ENCODE results near the gene TBC1D17. TPM values are rescaled to one million over a fixed set of nuclear protein-coding genes. Genes with fewer than 3 reads are reported as not detected.

TBC1D17 gene
- total RNA-seq, 4 donors from 2014 or later = 25.1 to 41.9 (median 37.3) TPM

- Histone ChIP-seq H3K4me1 (peaks cover 0 to 26% (median 6%) of the 10 kb centered on the region in 3 donors), H3K9me3 (no peaks in the 10 kb centered on the region), H3K36me3 (peaks cover 0 to 18% of the 10 kb centered on the region in 2 donors), H3K4me3 (no peak overlapping the region), H3K27ac (no peak overlapping the region), H3K27me3 (no peaks in the 10 kb centered on the region)
- 93 to 96% methylated on average over 5 to 8 of the region's 8 CpGs for WGBS, 2 donors (ENCODE audit: low coverage in 1 of 2)
- ATAC-seq = no peak
- no peak for TF ChIP-seq CTCF (IDR thresholded peaks at IDR 0.05)
Observed at GRCh38 chr19:49933643-49934042, 56.1 kb downstream of the TBC1D17 start.

DNA sequence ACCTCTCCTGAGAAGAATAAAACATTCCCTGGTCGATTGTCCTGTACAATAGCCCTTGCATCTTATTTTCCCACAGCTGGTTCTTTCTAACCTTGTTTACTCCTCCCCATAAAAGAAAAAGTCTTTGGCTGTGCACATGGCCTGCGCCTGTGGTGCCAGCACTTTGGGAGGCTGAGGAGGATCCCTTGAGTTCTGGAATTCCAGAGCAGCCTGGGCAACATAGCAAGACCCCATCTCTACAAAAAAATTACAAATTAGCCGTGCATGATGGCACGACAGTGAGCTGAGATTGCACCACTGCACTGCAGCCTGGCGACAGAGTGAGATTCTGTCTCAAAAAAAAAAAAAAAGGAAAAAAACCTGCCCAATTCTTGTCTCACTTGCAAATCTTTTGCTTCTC, 59.0 kb downstream of the TBC1D17 start:
- TF ChIP-seq POLR2A (IDR thresholded peaks at IDR 0.05) (no peak), EP300 (IDR thresholded peaks at IDR 0.05) (no peak), POLR2AphosphoS5 (IDR thresholded peaks at IDR 0.05) (no peak), CTCF (IDR thresholded peaks at IDR 0.05) (no peak)
- ATAC-seq = no peak
- Histone ChIP-seq H3K36me3 (peaks cover 0 to 14% of the 10 kb centered on the region in 2 donors), H3K27ac (no peak overlapping the region), H3K4me3 (no peak overlapping the region), H3K27me3 (peaks cover 11% of the 10 kb centered on the region), H3K9me3 (no peaks in the 10 kb centered on the region), H3K4me1 (peaks cover 0 to 9% (median 6%) of the 10 kb centered on the region in 3 donors)
- WGBS, 2 donors (ENCODE audit: low coverage in 1 of 2) = 34 to 66% methylated on average over 2 to 5 of the region's 5 CpGs

DNA sequence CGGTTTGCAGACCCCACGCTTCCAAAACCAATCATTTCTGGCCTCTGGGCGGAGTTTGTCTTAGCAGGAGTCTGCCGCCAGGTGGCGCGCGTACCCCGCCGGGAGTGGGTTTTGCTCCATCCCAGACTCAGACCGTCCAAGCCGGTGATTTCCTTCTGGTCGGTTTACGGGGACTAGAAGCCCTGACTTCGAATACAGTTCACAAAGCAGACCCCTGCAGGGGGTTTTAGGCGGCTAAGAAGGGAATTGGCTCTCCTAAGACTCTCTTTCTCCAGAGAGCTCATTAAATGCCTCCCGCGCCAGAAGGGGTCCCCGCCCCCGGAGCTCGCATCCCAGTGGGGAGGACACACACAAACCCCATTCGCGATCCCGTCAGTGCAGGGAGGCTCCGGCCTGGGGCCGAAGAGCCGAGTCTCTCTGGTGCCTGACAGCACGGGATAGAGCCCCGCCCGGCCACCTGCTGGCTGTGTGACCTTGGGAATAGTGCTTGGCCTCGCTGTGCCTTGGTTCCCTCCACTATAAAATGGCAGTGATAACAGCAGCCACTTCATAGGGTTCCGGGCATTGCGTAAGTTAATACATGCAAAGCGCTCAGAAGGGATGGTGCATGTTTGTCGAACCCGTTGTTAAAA, 60.4 kb downstream of the TBC1D17 start:
- no peak overlapping the region for H3K27ac ChIP-seq
- peak; percentile 89 for ATAC-seq
- no peak for TF ChIP-seq POLR2A (IDR thresholded peaks at IDR 0.05)
- TF ChIP-seq CTCF (IDR thresholded peaks at IDR 0.05) = peak in 3 of 4 experiments; percentile 95 to 96 (median 95)
- H3K9me3 ChIP-seq = no peaks in the 10 kb centered on the region
- H3K27me3 ChIP-seq = peaks cover 19% of the 10 kb centered on the region
- WGBS, 2 donors (ENCODE audit: low coverage in 1 of 2) = 0% methylated on average over 10 of the region's 35 CpGs; no CpG with 5 or more reads in 1 of the 2 donors
- H3K4me1 ChIP-seq = peaks cover 0 to 9% (median 6%) of the 10 kb centered on the region in 3 donors
- peak overlapping the region in 1 of 2 donors; percentile 24 for H3K4me3 ChIP-seq
- peaks cover 0 to 5% of the 10 kb centered on the region in 2 donors for H3K36me3 ChIP-seq

Small RNA genes lying within 50 kb of the gene (small RNA-seq; reads per million reads assigned to genes)
- gene MIR4749 = 0 to 0.55 (median 0.06) reads per million in 4 donors

Other genes with a start within 250 kb of the TBC1D17 start
- 100 to 1,000 TPM; 100 to 162 (median 136) TPM for gene RRAS, start 237.6 kb upstream of the TBC1D17 start, total RNA-seq
- 10 to 100 TPM; 18.2 to 37.5 (median 18.5) TPM for gene SCAF1, start 235.5 kb upstream of the TBC1D17 start, total RNA-seq
- gene IRF3, start 211.8 kb upstream of the TBC1D17 start, total RNA-seq = 10 to 100 TPM; 29.2 to 68.6 (median 39.9) TPM
- gene BCL2L12, start 211.8 kb upstream of the TBC1D17 start, total RNA-seq = 1 to 10 TPM; 3.3 to 7.9 (median 6.4) TPM
- gene PRMT1, start 200.4 kb upstream of the TBC1D17 start, total RNA-seq = 100 to 1,000 TPM; 137 to 152 (median 146) TPM
- 1 to 10 TPM in 3 of 4 donors, not detected in 1; 1.3 to 4.1 (median 1.5) TPM for gene ADM5, start 188.1 kb upstream of the TBC1D17 start, total RNA-seq
- 1 to 10 TPM; 2.0 to 3.0 (median 2.6) TPM for gene CPT1C, start 186.6 kb upstream of the TBC1D17 start, total RNA-seq
- 1 to 10 TPM in 1 of 4 donors, under 1 TPM in 1, not detected in 2; 0.73 to 4.2 TPM for gene TSKS, start 114.4 kb upstream of the TBC1D17 start, total RNA-seq
- 100 to 1,000 TPM in 1 of 4 donors, 10 to 100 TPM in 3; 69.9 to 103 (median 76.1) TPM for gene AP2A1, start 110.7 kb upstream of the TBC1D17 start, total RNA-seq
- gene FUZ, start 64.4 kb upstream of the TBC1D17 start, total RNA-seq = 10 to 100 TPM; 14.8 to 23.0 (median 20.1) TPM
- gene MED25, start 59.4 kb upstream of the TBC1D17 start, total RNA-seq = 10 to 100 TPM; 26.7 to 36.1 (median 28.7) TPM
- gene PTOV1, start 26.5 kb upstream of the TBC1D17 start, total RNA-seq = 10 to 100 TPM; 52.9 to 89.1 (median 60.0) TPM
- gene PNKP, start 10.1 kb upstream of the TBC1D17 start, total RNA-seq = 10 to 100 TPM; 12.5 to 64.3 (median 29.4) TPM
- 10 to 100 TPM; 14.4 to 24.6 (median 19.7) TPM for gene AKT1S1, start 347 bp upstream of the TBC1D17 start, total RNA-seq
- 1 to 10 TPM in 1 of 4 donors, under 1 TPM in 1, not detected in 2; 0.39 to 1.2 TPM for gene IL4I1, start 19.2 kb downstream of the TBC1D17 start, total RNA-seq
- gene ATF5, start 51.5 kb downstream of the TBC1D17 start, total RNA-seq = 10 to 100 TPM; 12.3 to 22.7 (median 16.7) TPM
- gene NUP62, start 51.8 kb downstream of the TBC1D17 start, total RNA-seq = 10 to 100 TPM; 30.1 to 43.2 (median 37.7) TPM
- 1 to 10 TPM in 3 of 4 donors, under 1 TPM in 1; 0.85 to 3.6 (median 1.3) TPM for gene SIGLEC11, start 83.5 kb downstream of the TBC1D17 start, total RNA-seq
- 10 to 100 TPM; 17.5 to 34.3 (median 26.0) TPM for gene VRK3, start 147.7 kb downstream of the TBC1D17 start, total RNA-seq
- gene ZNF473, start 148.3 kb downstream of the TBC1D17 start, total RNA-seq = 10 to 100 TPM in 2 of 4 donors, 1 to 10 TPM in 2; 5.5 to 20.9 (median 11.4) TPM